NCI-H2081 treated with DMSO at 0.1 percent for 48 hours (cell line): ENCODE data around the gene FGF19.

ENCODE experiments used
- DNase-seq: peaks from one replicate; lab custom pipeline; 2025; lab: John Stamatoyannopoulos, UW

Gene FGF19

GRCh38 chr11:69703768-69704507 lies at the start of gene FGF19:
TSS of gene FGF19 (minus strand) at chr11:69704022. CDS start at chr11:69703876, 146 bp downstream.
- no peak for DNase-seq

GRCh38 chr11:69752890-69753289 lies 49.1 kb upstream of the FGF19 start:
- no peak for DNase-seq

GRCh38 chr11:69750875-69751597 lies 47.2 kb upstream of the FGF19 start:
- DNase-seq = no peak

- no peak for DNase-seq
Observed at GRCh38 chr11:69750108-69750850, 46.5 kb upstream of the FGF19 start.

GRCh38 chr11:69748637-69749036 lies 44.8 kb upstream of the FGF19 start:
- no peak for DNase-seq

- no peak for DNase-seq
Observed at GRCh38 chr11:69746752-69747742, 43.2 kb upstream of the FGF19 start.

GRCh38 chr11:69746140-69746539 lies 42.3 kb upstream of the FGF19 start:
- no peak for DNase-seq

GRCh38 chr11:69745201-69745600 lies 41.4 kb upstream of the FGF19 start:
- DNase-seq = no peak

- no peak for DNase-seq
Observed at GRCh38 chr11:69744435-69744834, 40.6 kb upstream of the FGF19 start.

GRCh38 chr11:69734841-69735240 lies 31.0 kb upstream of the FGF19 start:
- DNase-seq = no peak

GRCh38 chr11:69734367-69734766 lies 30.5 kb upstream of the FGF19 start:
- no peak for DNase-seq

- no peak for DNase-seq
Observed at GRCh38 chr11:69732910-69733309, 29.1 kb upstream of the FGF19 start.

GRCh38 chr11:69731110-69731509 lies 27.3 kb upstream of the FGF19 start:
- no peak for DNase-seq

- no peak for DNase-seq
Observed at GRCh38 chr11:69730500-69730899, 26.7 kb upstream of the FGF19 start.

- no peak for DNase-seq
Observed at GRCh38 chr11:69729252-69729651, 25.4 kb upstream of the FGF19 start.

- no peak for DNase-seq
Observed at GRCh38 chr11:69727266-69727665, 23.4 kb upstream of the FGF19 start.

GRCh38 chr11:69726481-69726880 lies 22.7 kb upstream of the FGF19 start:
- DNase-seq = no peak

- DNase-seq = no peak
Observed at GRCh38 chr11:69726019-69726418, 22.2 kb upstream of the FGF19 start.

GRCh38 chr11:69721745-69722144 lies 17.9 kb upstream of the FGF19 start:
- DNase-seq = no peak

GRCh38 chr11:69721106-69721505 lies 17.3 kb upstream of the FGF19 start:
- no peak for DNase-seq

GRCh38 chr11:69718912-69719311 lies 15.1 kb upstream of the FGF19 start:
- DNase-seq = no peak

GRCh38 chr11:69718147-69718546 lies 14.3 kb upstream of the FGF19 start:
- DNase-seq = no peak
